Suprapubic skin (tissue), 4 donors: ENCODE results near the gene SPINK1. TPM values are rescaled to one million over a fixed set of nuclear protein-coding genes. Genes with fewer than 3 reads are reported as not detected.

ENCODE experiments used
- DNase-seq, 2 donors: peaks; one replicate each; pipeline ENCODE4 v3.0.0-alpha.2; 2019; ENCODE audit warnings: low spot score in 2 of 2
- H3K27ac ChIP-seq: fragments of 200-600 bp; sonication (generic); one replicate; pipeline ENCODE4 v1.5.1; 2019
- H3K27me3 ChIP-seq: fragments of 200-600 bp; sonication (generic); one replicate; pipeline ENCODE4 v1.5.1; 2019
- H3K36me3 ChIP-seq: fragments of 200-600 bp; sonication (generic); one replicate; pipeline ENCODE4 v1.5.1; 2019
- H3K4me1 ChIP-seq: fragments of 200-600 bp; sonication (generic); one replicate; pipeline ENCODE4 v1.5.1; 2019
- H3K4me3 ChIP-seq: fragments of 200-600 bp; sonication (generic); one replicate; pipeline ENCODE4 v1.5.1; 2019; ENCODE audit warnings: mild to moderate bottlenecking
- H3K9me3 ChIP-seq: fragments of 200-600 bp; sonication (generic); one replicate; pipeline ENCODE4 v1.5.1; 2019
- CTCF ChIP-seq, 2 donors: fragments of 200-600 bp in 1 of 2; fragments of 450-650 bp in 1 of 2; sonication (generic) in 1 of 2; IDR thresholded peaks; one replicate each; pipeline ENCODE4 v1.5.1; 2016 to 2019; ENCODE audit warnings: antibody characterized with exemption in 2 of 2, mild to moderate bottlenecking in 1 of 2, moderate library complexity in 1 of 2
- EP300 ChIP-seq: sonication (generic); formaldehyde crosslinking; IDR thresholded peaks from one replicate; pipeline ENCODE4 v1.6.1; 2017; ENCODE audit warnings: antibody characterized with exemption
- POLR2A ChIP-seq, 2 donors: fragments of 450-650 bp; IDR thresholded peaks; one replicate each; pipeline ENCODE4 v1.6.1; 2017; ENCODE audit warnings: antibody characterized with exemption in 2 of 2, mild to moderate bottlenecking in 2 of 2, moderate library complexity in 2 of 2
- POLR2AphosphoS5 ChIP-seq, 3 donors: sonication (generic); formaldehyde crosslinking; IDR thresholded peaks; one replicate each; pipeline ENCODE4 v1.6.1; 2017; ENCODE audit warnings: antibody characterized with exemption in 3 of 3
- WGBS: methylation state at CpG from one replicate; pipeline ENCODE4 v1.1.5; 2018; 5-methylcytosine and 5-hydroxymethylcytosine counted together
- total RNA-seq, 4 donors: library from RNA; depleted of rRNA; stranded (reverse); fragments of >200 nt; gene quantifications; one replicate each; pipeline ENCODE4 v1.1.0, GENCODE V29; 2016

The SPINK1 gene, protein sequence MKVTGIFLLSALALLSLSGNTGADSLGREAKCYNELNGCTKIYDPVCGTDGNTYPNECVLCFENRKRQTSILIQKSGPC
- total RNA-seq = 10 to 100 TPM in 1 of 4 donors, 1 to 10 TPM in 1, not detected in 2; 2.5 to 64.5 TPM

GRCh38 chr5:147831465-147831864 lies at the start of gene SPINK1:
TSS of gene SPINK1 (minus strand) at chr5:147831671. CDS start at chr5:147831577, 94 bp downstream.
- WGBS = 93% methylated on average over 3 of the region's 3 CpGs
- TF ChIP-seq CTCF (IDR thresholded peaks at IDR 0.05) (no peak), POLR2A (IDR thresholded peaks at IDR 0.05) (no peak), EP300 (no peak), POLR2AphosphoS5 (IDR thresholded peaks at IDR 0.05) (no peak)
- H3K4me1 ChIP-seq = no peaks in the 10 kb centered on the region
- H3K4me3 ChIP-seq = no peak within 1 kb of the TSS
- no peak for DNase-seq
- no peaks in the 10 kb centered on the region for H3K27me3 ChIP-seq
- H3K36me3 ChIP-seq = no peaks in the 10 kb centered on the region
- H3K9me3 ChIP-seq = no peaks in the 10 kb centered on the region
- no peak within 1 kb of the TSS for H3K27ac ChIP-seq

- Histone ChIP-seq H3K4me1 (no peaks in the 10 kb centered on the region), H3K27me3 (no peaks in the 10 kb centered on the region), H3K4me3 (no peak overlapping the region), H3K27ac (no peak overlapping the region), H3K9me3 (no peaks in the 10 kb centered on the region), H3K36me3 (no peaks in the 10 kb centered on the region)
- TF ChIP-seq POLR2A (IDR thresholded peaks at IDR 0.05) (no peak), POLR2AphosphoS5 (IDR thresholded peaks at IDR 0.05) (no peak), EP300 (no peak), CTCF (IDR thresholded peaks at IDR 0.05) (no peak)
- DNase-seq = no peak
- WGBS = 80% methylated on average over 2 of the region's 2 CpGs
Measured at GRCh38 chr5:147880487-147880886, 49.0 kb upstream of the SPINK1 start.

GRCh38 chr5:147879784-147880183 lies 48.3 kb upstream of the SPINK1 start:
- H3K9me3 ChIP-seq = no peaks in the 10 kb centered on the region
- TF ChIP-seq CTCF (IDR thresholded peaks at IDR 0.05) (no peak), EP300 (no peak), POLR2A (IDR thresholded peaks at IDR 0.05) (no peak), POLR2AphosphoS5 (IDR thresholded peaks at IDR 0.05) (no peak)
- H3K27me3 ChIP-seq = no peaks in the 10 kb centered on the region
- 94% methylated on average over 3 of the region's 3 CpGs for WGBS
- no peak overlapping the region for H3K27ac ChIP-seq
- no peak for DNase-seq
- no peak overlapping the region for H3K4me3 ChIP-seq
- H3K36me3 ChIP-seq = no peaks in the 10 kb centered on the region
- no peaks in the 10 kb centered on the region for H3K4me1 ChIP-seq

DNA sequence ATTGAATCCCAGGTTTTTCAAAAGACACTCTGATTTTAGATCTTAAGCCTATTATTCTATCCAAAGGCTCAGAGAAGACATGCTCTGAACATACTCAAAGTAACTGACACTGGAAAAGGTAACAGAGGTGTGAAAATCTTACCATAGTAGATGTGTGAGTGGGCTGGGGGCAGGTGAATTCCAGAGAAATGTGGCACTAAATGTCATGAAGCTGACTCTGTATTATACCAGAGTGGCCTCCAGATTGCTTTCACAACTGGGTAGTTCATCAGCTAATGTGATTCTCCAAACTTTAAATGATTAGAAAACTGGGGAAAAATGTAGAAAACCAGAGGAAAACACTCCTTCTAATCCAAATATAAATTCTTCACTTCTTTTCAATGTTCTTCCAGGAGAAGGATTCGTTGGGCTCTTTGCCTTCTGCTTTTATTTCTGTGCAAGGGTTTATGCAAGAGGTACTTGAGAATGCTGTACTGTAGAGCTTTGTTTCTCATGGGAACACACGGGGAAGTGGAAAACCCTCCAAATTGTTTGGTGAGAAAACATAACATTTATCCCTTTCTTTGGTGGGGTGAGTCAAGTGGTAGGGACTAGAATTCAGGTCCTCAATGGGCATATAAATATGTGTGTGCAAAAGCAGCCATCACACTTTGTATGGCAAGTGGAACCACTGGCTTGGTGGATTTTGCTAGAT lies 46.7 kb upstream of the SPINK1 start, which contains the start of gene SCGB3A2:
Gene SCGB3A2, plus strand, starts transcription at position 646 of the 694 bp plus-strand sequence. CDS start 93 bp downstream, outside the sequence.
- Histone ChIP-seq H3K27me3 (no peaks in the 10 kb centered on the region), H3K4me1 (no peaks in the 10 kb centered on the region), H3K27ac (no peak within 1 kb of the TSS), H3K4me3 (no peak within 1 kb of the TSS), H3K36me3 (no peaks in the 10 kb centered on the region), H3K9me3 (no peaks in the 10 kb centered on the region)
- TF ChIP-seq POLR2AphosphoS5 (IDR thresholded peaks at IDR 0.05) (no peak), CTCF (IDR thresholded peaks at IDR 0.05) (no peak), EP300 (no peak), POLR2A (IDR thresholded peaks at IDR 0.05) (no peak)
- 65% methylated on average over 2 of the region's 2 CpGs for WGBS
- DNase-seq = no peak

DNA sequence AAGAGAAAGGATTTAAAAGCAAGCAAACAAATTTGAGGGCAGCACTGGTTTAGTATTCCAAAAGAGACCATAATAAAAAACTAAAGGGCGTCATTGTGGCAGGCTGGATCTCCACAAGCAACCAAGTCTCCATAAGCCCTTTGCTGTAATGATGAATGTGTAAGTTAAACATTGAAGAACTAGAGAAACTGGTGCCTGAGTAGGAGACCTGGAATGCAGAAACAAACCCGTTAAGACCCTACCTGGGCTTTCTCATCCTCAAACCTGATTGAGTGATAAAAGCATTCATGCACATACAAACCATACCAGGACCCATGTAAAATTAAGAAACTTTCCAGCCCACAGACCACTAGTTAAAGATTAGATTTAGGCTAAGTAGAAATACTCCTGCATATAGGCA lies 45.2 kb upstream of the SPINK1 start:
- no peak for TF ChIP-seq POLR2AphosphoS5 (IDR thresholded peaks at IDR 0.05)
- no peak for TF ChIP-seq POLR2A (IDR thresholded peaks at IDR 0.05)
- TF ChIP-seq EP300 = no peak
- TF ChIP-seq CTCF (IDR thresholded peaks at IDR 0.05) = no peak
- no peaks in the 10 kb centered on the region for H3K36me3 ChIP-seq
- H3K27ac ChIP-seq = no peak overlapping the region
- no peak overlapping the region for H3K4me3 ChIP-seq
- no peak for DNase-seq
- WGBS = 52% methylated on average over 2 of the region's 2 CpGs
- H3K4me1 ChIP-seq = no peaks in the 10 kb centered on the region
- no peaks in the 10 kb centered on the region for H3K9me3 ChIP-seq
- no peaks in the 10 kb centered on the region for H3K27me3 ChIP-seq
